Panc1 (cell line): ENCODE data around the gene BRD3OS. TPM values are rescaled to one million over a fixed set of nuclear protein-coding genes. Genes with fewer than 3 reads are reported as not detected.

Experiments
- ATAC-seq: fragments of 200-7000 bp; cut with Tn5 transposase; 2 replicates; pipeline ENCODE4 v1.9.1; 2020; ENCODE audit warnings: mild to moderate bottlenecking, moderate library complexity
- BruUV-seq: library from RNA; stranded (reverse); fragments of 400-500 nt; replicated peaks from 2 replicates; lab custom pipeline; 2021; lab: Mats Ljungman, UMichigan
- CTCF ChIA-PET: fragments of 300-600 bp; sonication (Branson Sonifier 250); formaldehyde crosslinking; loops from one replicate; lab custom pipeline; 2022; ENCODE audit warnings: antibody characterized with exemption; lab: Charles Lee
- POLR2A ChIA-PET: fragments of 300-600 bp; sonication (Branson Sonifier 250); formaldehyde crosslinking; loops from one replicate; lab custom pipeline; 2022; ENCODE audit warnings: antibody characterized with exemption; lab: Charles Lee
- DNase-seq: peaks from one replicate; pipeline ENCODE4 v3.0.0-alpha.2; 2010; ENCODE audit warnings: low read depth, low spot score
- H3K27ac ChIP-seq: 2 replicates; pipeline ENCODE4 v1.5.1; 2011; ENCODE audit warnings: mild to moderate bottlenecking, low read length, inconsistent platforms
- H3K27me3 ChIP-seq: fragments of 200-500 bp; sonication (Bioruptor generic); 2 replicates; pipeline ENCODE4 v1.6.0; 2014; ENCODE audit warnings: low read length, inconsistent platforms; ENCODE audit not compliant: control insufficient read depth, insufficient read depth
- H3K36me3 ChIP-seq: fragments of 200-500 bp; sonication (Bioruptor generic); 2 replicates; pipeline ENCODE4 v1.5.1; 2014; ENCODE audit warnings: inconsistent platforms, mild to moderate bottlenecking, low read length, moderate library complexity; ENCODE audit not compliant: control insufficient read depth, insufficient read depth
- H3K4me1 ChIP-seq: 2 replicates; pipeline ENCODE4 v1.5.1; 2011; ENCODE audit warnings: inconsistent platforms, mild to moderate bottlenecking, low read length, moderate library complexity; ENCODE audit not compliant: control insufficient read depth, insufficient read depth
- H3K4me3 ChIP-seq, 2 experiments: 2 replicates each; pipeline ENCODE4 v1.5.1; 2011 to 2012; ENCODE audit warnings: low read depth in 2 of 2, low read length in 2 of 2, mild to moderate bottlenecking in 2 of 2, inconsistent platforms in 1 of 2, moderate library complexity in 1 of 2
- H3K9me3 ChIP-seq: fragments of 200-500 bp; sonication (Bioruptor generic); 2 replicates; pipeline ENCODE4 v1.5.1; 2014; ENCODE audit warnings: low read depth, mild to moderate bottlenecking, inconsistent platforms, low read length, moderate library complexity; ENCODE audit not compliant: control insufficient read depth, insufficient read depth
- CTCF ChIP-seq: fragments of 450-650 bp; IDR thresholded peaks from 2 replicates; pipeline ENCODE4 v1.5.1; 2017; ENCODE audit warnings: mild to moderate bottlenecking
- POLR2AphosphoS5 ChIP-seq: IDR thresholded peaks from 2 replicates; pipeline ENCODE4 v1.6.1; 2012; ENCODE audit warnings: mild to moderate bottlenecking, low read depth, low read length, moderate library complexity
- SIN3A ChIP-seq: IDR thresholded peaks from 2 replicates; pipeline ENCODE4 v1.6.1; 2012; ENCODE audit warnings: low read depth, mild to moderate bottlenecking, low read length, moderate library complexity, borderline replicate concordance; ENCODE audit not compliant: insufficient read depth
- TCF7L2 ChIP-seq: IDR thresholded peaks from 2 replicates; pipeline ENCODE4 v1.6.1; 2011; ENCODE audit warnings: mild to moderate bottlenecking, low read depth, low read length, inconsistent platforms
- in situ Hi-C: cut with HindIII; loops from 2 replicates; pipeline ENCODE4 v1.10.0; 2016; ENCODE audit warnings: low sequenced_read_pairs, low pct_unique_long_range_greater_than_20kb
- intact Hi-C: fragments of 100-400 bp; cut with micrococcal nuclease; formaldehyde crosslinking; loops from one replicate; pipeline ENCODE4 v1.10.0; 2022; ENCODE audit not compliant: unreplicated experiment
- total RNA-seq: library from RNA; stranded (reverse); gene quantifications from one replicate; pipeline ENCODE4 v1.2.1, GENCODE V29; 2021; ENCODE audit not compliant: unreplicated experiment
- TF ChIP-seq, protein P1 (sequence below), 2 experiments: IDR thresholded peaks; 2 replicates each; pipeline ENCODE4 v1.6.1; 2011 to 2012; ENCODE audit warnings: low read depth in 2 of 2, control low read depth in 1 of 2, low read length in 1 of 2, mild to moderate bottlenecking in 1 of 2, moderate library complexity in 1 of 2; ENCODE audit not compliant: insufficient read depth in 1 of 2

BRD3OS gene
- total RNA-seq, 1 experiment from 2014 or later, result 22.1 TPM

DNA sequence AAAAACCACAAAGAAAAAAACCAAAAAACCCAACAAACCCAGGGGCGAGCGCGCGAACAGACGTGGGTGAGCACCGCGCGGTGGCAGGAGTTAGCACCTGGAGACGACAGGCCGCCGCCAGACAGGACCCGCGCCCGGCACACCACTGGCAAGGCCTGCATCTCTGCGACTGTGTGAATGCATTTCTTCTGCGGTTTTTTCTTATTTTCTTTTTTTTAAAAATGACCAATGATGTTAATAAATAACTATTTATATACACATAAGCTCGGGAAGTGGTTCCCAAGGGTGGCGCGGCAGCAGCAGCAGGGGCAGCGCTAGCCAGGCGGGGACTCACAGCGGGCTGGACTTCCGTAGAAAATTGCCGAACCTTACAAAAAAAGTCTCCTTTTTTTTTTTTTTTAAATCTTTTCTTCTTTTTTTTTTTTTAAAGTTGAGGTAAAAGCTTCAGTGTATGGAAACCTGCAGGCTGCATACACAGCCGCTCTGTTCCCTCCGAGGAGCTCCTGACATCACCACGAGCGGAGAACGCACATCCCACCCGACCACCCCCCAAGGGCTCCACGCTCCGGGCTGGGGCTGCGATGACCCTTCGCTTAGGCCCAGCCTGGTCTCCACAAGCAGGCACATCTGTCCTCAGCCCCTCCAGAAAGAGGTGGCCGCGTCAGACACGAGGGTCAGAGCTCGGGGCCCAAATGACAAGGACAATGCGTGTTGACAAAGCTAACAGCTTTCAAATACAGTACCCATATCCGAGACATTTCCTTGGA is 7.4 kb downstream of the BRD3OS start:
- Histone ChIP-seq H3K4me3 (no peak overlapping the region), H3K9me3 (no peaks in the 10 kb centered on the region), H3K36me3 (no peaks in the 10 kb centered on the region), H3K4me1 (no peaks in the 10 kb centered on the region), H3K27ac (no peak overlapping the region), H3K27me3 (no peaks in the 10 kb centered on the region)
- intact Hi-C loops, result no loop called here
- CTCF ChIA-PET, result no interaction called here
- ATAC-seq (no peak), DNase-seq (no peak)
- TF ChIP-seq SIN3A (no peak), TCF7L2 (no peak), POLR2AphosphoS5 (no peak), CTCF (no peak)
- TF ChIP-seq, protein P1, sequence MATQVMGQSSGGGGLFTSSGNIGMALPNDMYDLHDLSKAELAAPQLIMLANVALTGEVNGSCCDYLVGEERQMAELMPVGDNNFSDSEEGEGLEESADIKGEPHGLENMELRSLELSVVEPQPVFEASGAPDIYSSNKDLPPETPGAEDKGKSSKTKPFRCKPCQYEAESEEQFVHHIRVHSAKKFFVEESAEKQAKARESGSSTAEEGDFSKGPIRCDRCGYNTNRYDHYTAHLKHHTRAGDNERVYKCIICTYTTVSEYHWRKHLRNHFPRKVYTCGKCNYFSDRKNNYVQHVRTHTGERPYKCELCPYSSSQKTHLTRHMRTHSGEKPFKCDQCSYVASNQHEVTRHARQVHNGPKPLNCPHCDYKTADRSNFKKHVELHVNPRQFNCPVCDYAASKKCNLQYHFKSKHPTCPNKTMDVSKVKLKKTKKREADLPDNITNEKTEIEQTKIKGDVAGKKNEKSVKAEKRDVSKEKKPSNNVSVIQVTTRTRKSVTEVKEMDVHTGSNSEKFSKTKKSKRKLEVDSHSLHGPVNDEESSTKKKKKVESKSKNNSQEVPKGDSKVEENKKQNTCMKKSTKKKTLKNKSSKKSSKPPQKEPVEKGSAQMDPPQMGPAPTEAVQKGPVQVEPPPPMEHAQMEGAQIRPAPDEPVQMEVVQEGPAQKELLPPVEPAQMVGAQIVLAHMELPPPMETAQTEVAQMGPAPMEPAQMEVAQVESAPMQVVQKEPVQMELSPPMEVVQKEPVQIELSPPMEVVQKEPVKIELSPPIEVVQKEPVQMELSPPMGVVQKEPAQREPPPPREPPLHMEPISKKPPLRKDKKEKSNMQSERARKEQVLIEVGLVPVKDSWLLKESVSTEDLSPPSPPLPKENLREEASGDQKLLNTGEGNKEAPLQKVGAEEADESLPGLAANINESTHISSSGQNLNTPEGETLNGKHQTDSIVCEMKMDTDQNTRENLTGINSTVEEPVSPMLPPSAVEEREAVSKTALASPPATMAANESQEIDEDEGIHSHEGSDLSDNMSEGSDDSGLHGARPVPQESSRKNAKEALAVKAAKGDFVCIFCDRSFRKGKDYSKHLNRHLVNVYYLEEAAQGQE (IDR thresholded peaks at IDR 0.05; ENCODE audit: insufficient read depth in 1 of 2, low read depth in 2 of 2, low read length in 1 of 2), result no peak
- in situ Hi-C loops, result no loop called here
- POLR2A ChIA-PET, result no interaction called here
- no TSS peak for BruUV-seq

- TF ChIP-seq CTCF, result no peak
- no peak for TF ChIP-seq TCF7L2
- TF ChIP-seq, protein P1 (IDR thresholded peaks at IDR 0.05; ENCODE audit: insufficient read depth in 1 of 2, low read depth in 2 of 2, low read length in 1 of 2), result no peak
- no peak for TF ChIP-seq POLR2AphosphoS5
- no peak for TF ChIP-seq SIN3A
- ATAC-seq, result no peak
- ChIA-PET POLR2A (interaction anchor here (0.7 kb wide), 1 partner anchor 86 kb away, joined by 4 read pairs; no protein-coding TSS in a partner anchor), CTCF (no interaction called here)
- H3K4me1 ChIP-seq, result no peaks in the 10 kb centered on the region
- intact Hi-C loops, result no loop called here
- H3K4me3 ChIP-seq, result no peak overlapping the region
- in situ Hi-C loops, result no loop called here
- H3K27ac ChIP-seq, result no peak overlapping the region
- H3K36me3 ChIP-seq, result no peaks in the 10 kb centered on the region
- BruUV-seq, result no TSS peak
- H3K27me3 ChIP-seq, result no peaks in the 10 kb centered on the region
- DNase-seq, result no peak
- no peaks in the 10 kb centered on the region for H3K9me3 ChIP-seq
Observed at GRCh38 chr9:134033516-134034214, 8.4 kb downstream of the BRD3OS start.
